Measurements from ENCODE around the gene TPH1. TPM values are rescaled to one million over a fixed set of nuclear protein-coding genes. Genes with fewer than 3 reads are reported as not detected.
A peak's percentile ranks its signal among the peaks of the same experiment; 100 is the strongest.

Gene TPH1
- total and polyA plus RNA-seq, 2 experiments from 2014 or later, result 0.03 to 0.12 TPM

- Histone ChIP-seq H3K27me3 (no peaks in the 10 kb centered on the region), H3K27ac (no peak overlapping the region), H3K4me3 (no peak overlapping the region), H3K9me3 (ENCODE audit: low read depth) (no peaks in the 10 kb centered on the region), H3K36me3 (peaks cover 42% of the 10 kb centered on the region), H3K4me1 (ENCODE audit: low read depth) (no peaks in the 10 kb centered on the region)
- TF ChIP-seq CTCF (IDR thresholded peaks at IDR 0.05; ENCODE audit: low read depth, low read length), result no peak
- no peak for DNase-seq (ENCODE audit: low read depth in 1 of 2, low spot score in 1 of 2)
These were observed 35.5 kb upstream of the TPH1 start for GRCh38 chr11:18081551-18081950.

- H3K27ac ChIP-seq, result no peak overlapping the region
- H3K4me3 ChIP-seq, result no peak overlapping the region
- H3K4me1 ChIP-seq (ENCODE audit: low read depth), result no peaks in the 10 kb centered on the region
- TF ChIP-seq CTCF (IDR thresholded peaks at IDR 0.05; ENCODE audit: low read depth, low read length), result no peak
- H3K36me3 ChIP-seq, result peaks cover 31% of the 10 kb centered on the region
- no peaks in the 10 kb centered on the region for H3K9me3 ChIP-seq (ENCODE audit: low read depth)
- DNase-seq (ENCODE audit: low read depth in 1 of 2, low spot score in 1 of 2), result no peak
- no peaks in the 10 kb centered on the region for H3K27me3 ChIP-seq
These were observed 34.4 kb upstream of the TPH1 start for GRCh38 chr11:18080451-18080850.

- no peaks in the 10 kb centered on the region for H3K4me1 ChIP-seq (ENCODE audit: low read depth)
These were observed 32.8 kb upstream of the TPH1 start for GRCh38 chr11:18078909-18079308.

GRCh38 chr11:18075444-18075843, 29.4 kb upstream of the TPH1 start:
- peaks cover 10% of the 10 kb centered on the region for H3K36me3 ChIP-seq
- no peak for TF ChIP-seq CTCF (IDR thresholded peaks at IDR 0.05; ENCODE audit: low read depth, low read length)
- DNase-seq (ENCODE audit: low read depth in 1 of 2, low spot score in 1 of 2), result peak in 1 of 2 donors; percentile 11
- no peaks in the 10 kb centered on the region for H3K27me3 ChIP-seq
- H3K4me3 ChIP-seq, result no peak overlapping the region
- H3K4me1 ChIP-seq (ENCODE audit: low read depth), result no peaks in the 10 kb centered on the region
- no peaks in the 10 kb centered on the region for H3K9me3 ChIP-seq (ENCODE audit: low read depth)
- H3K27ac ChIP-seq, result no peak overlapping the region

More at GRCh38 chr11:18078909-18079308, 32.8 kb upstream of the TPH1 start:
- TF ChIP-seq CTCF (IDR thresholded peaks at IDR 0.05; ENCODE audit: low read depth, low read length), result no peak
- no peaks in the 10 kb centered on the region for H3K27me3 ChIP-seq
- peaks cover 30% of the 10 kb centered on the region for H3K36me3 ChIP-seq
- H3K4me3 ChIP-seq, result no peak overlapping the region
- no peaks in the 10 kb centered on the region for H3K9me3 ChIP-seq (ENCODE audit: low read depth)
- H3K27ac ChIP-seq, result no peak overlapping the region
- DNase-seq (ENCODE audit: low read depth in 1 of 2, low spot score in 1 of 2), result no peak

GRCh38 chr11:18071098-18071705, 25.1 kb upstream of the TPH1 start:
- no peak overlapping the region for H3K4me3 ChIP-seq
- no peaks in the 10 kb centered on the region for H3K9me3 ChIP-seq (ENCODE audit: low read depth)
- no peak overlapping the region for H3K27ac ChIP-seq
- TF ChIP-seq CTCF (IDR thresholded peaks at IDR 0.05; ENCODE audit: low read depth, low read length), result no peak
- no peak for DNase-seq (ENCODE audit: low read depth in 1 of 2, low spot score in 1 of 2)
- no peaks in the 10 kb centered on the region for H3K4me1 ChIP-seq (ENCODE audit: low read depth)
- no peaks in the 10 kb centered on the region for H3K36me3 ChIP-seq
- H3K27me3 ChIP-seq, result no peaks in the 10 kb centered on the region
